ENCODE results near the gene FH. TPM values are rescaled to one million over a fixed set of nuclear protein-coding genes. Genes with fewer than 3 reads are reported as not detected.

FH gene
- total and polyA plus RNA-seq, 2 experiments from 2014 or later, result 56.2 to 69.8 TPM

Other genes with a start within 250 kb of the FH start
- gene RGS7, start 162.6 kb downstream of the FH start, total RNA-seq (2014; rRNA removed; shearing (Covaris generic)), result 0.43 and 2.2 TPM in 2 replicates
- gene RGS7, start 162.6 kb downstream of the FH start, polyA plus RNA-seq (2016; fragmentation: Nextera tagmentation; extraction: Ambion mirVana), result 2.0 and 2.6 TPM in 2 replicates
- gene KMO, start 12.6 kb upstream of the FH start, total RNA-seq (2014; rRNA removed; shearing (Covaris generic)), result not detected in 2 replicates
- gene KMO, start 12.6 kb upstream of the FH start, polyA plus RNA-seq (2016; fragmentation: Nextera tagmentation; extraction: Ambion mirVana), result 0.05 TPM in 1 of 2 replicates, not detected in the other
- gene CHML, start 120.6 kb upstream of the FH start, total RNA-seq (2014; rRNA removed; shearing (Covaris generic)), result 65.1 and 66.8 TPM in 2 replicates
- gene CHML, start 120.6 kb upstream of the FH start, polyA plus RNA-seq (2016; fragmentation: Nextera tagmentation; extraction: Ambion mirVana), result 17.2 and 19.9 TPM in 2 replicates
- gene OPN3, start 120.6 kb upstream of the FH start, total RNA-seq (2014; rRNA removed; shearing (Covaris generic)), result 35.4 and 46.8 TPM in 2 replicates
- 21.1 and 23.7 TPM in 2 replicates for gene OPN3, start 120.6 kb upstream of the FH start, polyA plus RNA-seq (2016; fragmentation: Nextera tagmentation; extraction: Ambion mirVana)
- gene WDR64, start 132.5 kb upstream of the FH start, total RNA-seq (2014; rRNA removed; shearing (Covaris generic)), result not detected in 2 replicates
- not detected in 2 replicates for gene WDR64, start 132.5 kb upstream of the FH start, polyA plus RNA-seq (2016; fragmentation: Nextera tagmentation; extraction: Ambion mirVana)